GM10266 (cell line): ENCODE data around the gene RNF224.

Experiments used
- DNase-seq: peaks from one replicate; pipeline ENCODE4 v3.0.0; 2012; ENCODE audit errors: extremely low spot score
- TF ChIP-seq, protein P1 (sequence below): IDR thresholded peaks from 2 replicates; pipeline ENCODE4 v1.5.1; 2012; ENCODE audit warnings: mild to moderate bottlenecking, low read depth; ENCODE audit not compliant: control insufficient read depth, insufficient read depth; ENCODE audit errors: missing control alignments

The RNF224 gene

DNA sequence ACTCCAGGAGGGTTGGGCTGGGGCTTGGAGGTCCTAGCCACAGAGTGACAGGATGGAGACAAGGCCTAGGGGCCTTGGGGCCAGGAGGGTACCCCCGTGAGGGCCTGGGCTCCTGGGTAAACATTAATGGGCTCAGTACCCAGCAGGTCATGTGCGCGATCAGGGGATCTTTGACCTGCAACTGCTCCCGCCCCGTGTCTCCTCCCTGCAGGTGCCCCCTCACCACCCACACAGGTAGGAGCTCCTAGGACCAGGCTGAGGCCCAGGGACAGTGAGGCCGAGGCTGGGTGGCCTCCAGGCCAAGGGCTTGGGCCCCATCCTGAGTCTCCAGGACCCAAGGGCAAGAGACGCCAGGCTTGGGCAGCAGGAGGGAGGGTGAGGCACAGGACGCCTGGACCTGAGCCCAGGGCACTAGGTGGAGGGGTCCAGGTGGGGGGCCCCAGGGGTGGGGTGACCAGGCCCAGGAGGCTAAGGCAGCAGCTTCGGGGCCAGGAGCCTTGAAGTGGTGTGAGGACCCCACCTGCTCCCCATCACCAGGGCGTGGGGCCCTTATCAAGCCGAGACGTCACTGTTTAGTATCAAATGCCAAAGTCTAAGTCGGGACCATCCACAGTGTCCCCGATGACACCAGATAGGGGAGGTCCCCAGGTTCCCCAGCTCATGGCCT lies 3.5 kb downstream of the RNF224 start, which contains the start of gene SLC34A3:
Gene SLC34A3, plus strand, starts transcription at position 197 of the 667 bp plus-strand sequence. CDS start 802 bp downstream, outside the sequence.
- DNase-seq: no peak
- TF ChIP-seq, protein P1, sequence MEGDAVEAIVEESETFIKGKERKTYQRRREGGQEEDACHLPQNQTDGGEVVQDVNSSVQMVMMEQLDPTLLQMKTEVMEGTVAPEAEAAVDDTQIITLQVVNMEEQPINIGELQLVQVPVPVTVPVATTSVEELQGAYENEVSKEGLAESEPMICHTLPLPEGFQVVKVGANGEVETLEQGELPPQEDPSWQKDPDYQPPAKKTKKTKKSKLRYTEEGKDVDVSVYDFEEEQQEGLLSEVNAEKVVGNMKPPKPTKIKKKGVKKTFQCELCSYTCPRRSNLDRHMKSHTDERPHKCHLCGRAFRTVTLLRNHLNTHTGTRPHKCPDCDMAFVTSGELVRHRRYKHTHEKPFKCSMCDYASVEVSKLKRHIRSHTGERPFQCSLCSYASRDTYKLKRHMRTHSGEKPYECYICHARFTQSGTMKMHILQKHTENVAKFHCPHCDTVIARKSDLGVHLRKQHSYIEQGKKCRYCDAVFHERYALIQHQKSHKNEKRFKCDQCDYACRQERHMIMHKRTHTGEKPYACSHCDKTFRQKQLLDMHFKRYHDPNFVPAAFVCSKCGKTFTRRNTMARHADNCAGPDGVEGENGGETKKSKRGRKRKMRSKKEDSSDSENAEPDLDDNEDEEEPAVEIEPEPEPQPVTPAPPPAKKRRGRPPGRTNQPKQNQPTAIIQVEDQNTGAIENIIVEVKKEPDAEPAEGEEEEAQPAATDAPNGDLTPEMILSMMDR: no peak

DNA sequence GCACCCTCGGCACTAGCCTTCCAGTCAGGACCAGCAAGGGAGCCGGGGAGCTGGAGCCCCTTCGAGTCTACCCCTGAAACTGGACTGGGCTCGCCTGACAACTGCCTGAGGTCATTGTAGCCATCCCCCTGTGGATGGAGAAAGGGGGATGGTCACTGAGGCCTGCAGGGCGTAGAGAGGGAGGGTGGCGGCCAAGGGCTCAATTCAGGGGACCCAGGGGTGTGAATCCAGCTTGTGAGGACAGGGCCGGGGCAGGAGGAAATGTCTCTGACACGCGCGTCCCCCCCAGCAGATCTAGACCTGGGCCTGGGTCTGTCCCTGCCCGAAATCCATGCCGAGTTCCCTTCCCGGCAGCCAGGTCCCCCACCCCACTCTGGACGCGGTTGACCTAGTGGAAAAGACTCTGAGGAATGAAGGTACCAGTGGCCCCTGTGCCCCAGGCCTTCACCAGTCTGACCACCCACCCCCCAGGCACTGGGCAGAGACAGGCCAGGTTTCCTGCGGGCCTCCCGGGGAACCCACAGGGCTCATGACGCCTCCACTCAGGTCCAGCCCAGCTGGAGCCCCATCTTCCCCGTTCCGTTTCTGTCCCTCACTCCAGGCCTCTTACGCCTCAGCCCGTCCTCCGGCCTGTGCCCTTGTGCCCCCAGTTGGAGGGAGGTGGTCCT lies 4.2 kb downstream of the RNF224 start:
- TF ChIP-seq, protein P1: no peak
- DNase-seq: no peak

DNA sequence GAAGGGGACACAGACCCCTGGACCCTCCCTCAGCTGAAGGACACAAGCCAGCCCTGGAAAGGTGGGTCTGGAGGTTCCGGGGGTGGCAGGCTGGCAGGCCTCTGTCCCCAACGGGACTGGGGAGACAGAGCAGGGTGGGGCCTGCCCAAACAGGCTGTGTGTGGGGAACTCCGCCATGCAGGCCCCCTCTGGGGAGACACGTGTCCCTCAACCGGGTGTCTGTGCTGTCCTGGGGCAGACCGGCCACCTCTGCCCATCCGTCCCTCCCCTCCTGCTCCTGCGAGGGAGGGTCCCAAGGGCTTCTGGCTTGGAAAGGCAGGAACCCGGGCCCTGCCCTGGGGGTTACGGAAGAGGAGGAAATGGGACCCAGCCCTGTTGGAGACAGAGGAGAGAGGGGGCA lies 4.8 kb downstream of the RNF224 start:
- DNase-seq: no peak
- TF ChIP-seq, protein P1: no peak

DNA sequence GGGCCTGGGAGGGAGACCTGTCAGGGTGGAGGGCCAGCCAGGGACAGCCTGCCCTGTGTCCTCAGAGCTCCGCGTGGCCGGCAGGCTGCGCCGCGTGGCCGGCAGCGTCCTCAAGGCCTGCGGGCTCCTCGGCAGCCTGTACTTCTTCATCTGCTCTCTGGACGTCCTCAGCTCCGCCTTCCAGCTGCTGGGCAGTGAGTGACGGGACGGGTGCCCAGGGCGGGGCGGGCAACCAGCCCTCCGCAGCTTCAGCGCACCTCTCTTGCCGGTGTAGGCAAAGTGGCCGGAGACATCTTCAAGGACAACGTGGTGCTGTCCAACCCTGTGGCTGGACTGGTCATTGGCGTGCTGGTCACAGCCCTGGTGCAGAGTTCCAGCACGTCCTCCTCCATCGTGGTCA lies 5.2 kb downstream of the RNF224 start:
- TF ChIP-seq, protein P1: no peak

DNA sequence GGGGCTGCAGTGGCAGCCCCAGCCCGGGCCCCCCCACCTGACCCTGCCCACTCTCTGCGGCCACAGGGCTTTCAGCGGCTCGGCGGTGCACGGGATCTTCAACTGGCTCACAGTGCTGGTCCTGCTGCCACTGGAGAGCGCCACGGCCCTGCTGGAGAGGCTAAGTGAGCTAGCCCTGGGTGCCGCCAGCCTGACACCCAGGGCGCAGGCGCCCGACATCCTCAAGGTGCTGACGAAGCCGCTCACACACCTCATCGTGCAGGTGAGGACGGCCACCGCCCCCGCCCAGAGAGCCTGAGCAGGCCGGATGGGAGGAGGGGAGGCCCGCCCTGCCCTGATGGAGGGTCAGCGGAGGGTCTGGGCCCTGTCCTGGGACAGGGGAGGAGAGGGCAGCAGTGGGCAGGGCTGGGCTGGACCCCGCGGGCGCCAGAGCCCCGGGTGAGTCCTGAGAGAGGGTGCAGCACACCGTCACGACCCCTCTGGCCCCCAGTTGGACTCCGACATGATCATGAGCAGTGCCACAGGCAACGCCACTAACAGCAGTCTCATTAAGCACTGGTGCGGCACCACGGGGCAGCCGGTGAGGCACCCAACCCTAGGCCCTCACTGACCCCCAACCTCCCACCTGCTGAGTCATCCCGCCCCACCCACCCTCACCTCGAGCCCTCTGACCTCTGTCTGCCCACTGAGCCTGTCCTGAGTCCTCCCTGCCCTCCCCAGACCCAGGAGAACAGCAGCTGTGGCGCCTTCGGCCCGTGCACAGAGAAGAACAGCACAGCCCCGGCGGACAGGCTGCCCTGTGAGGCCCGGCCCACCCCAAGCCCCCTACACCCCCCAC lies 6.1 kb downstream of the RNF224 start:
- TF ChIP-seq, protein P1: no peak
- no peak for DNase-seq

More for the DNA sequence above, 5.2 kb downstream of the RNF224 start:
- DNase-seq: no peak

DNA sequence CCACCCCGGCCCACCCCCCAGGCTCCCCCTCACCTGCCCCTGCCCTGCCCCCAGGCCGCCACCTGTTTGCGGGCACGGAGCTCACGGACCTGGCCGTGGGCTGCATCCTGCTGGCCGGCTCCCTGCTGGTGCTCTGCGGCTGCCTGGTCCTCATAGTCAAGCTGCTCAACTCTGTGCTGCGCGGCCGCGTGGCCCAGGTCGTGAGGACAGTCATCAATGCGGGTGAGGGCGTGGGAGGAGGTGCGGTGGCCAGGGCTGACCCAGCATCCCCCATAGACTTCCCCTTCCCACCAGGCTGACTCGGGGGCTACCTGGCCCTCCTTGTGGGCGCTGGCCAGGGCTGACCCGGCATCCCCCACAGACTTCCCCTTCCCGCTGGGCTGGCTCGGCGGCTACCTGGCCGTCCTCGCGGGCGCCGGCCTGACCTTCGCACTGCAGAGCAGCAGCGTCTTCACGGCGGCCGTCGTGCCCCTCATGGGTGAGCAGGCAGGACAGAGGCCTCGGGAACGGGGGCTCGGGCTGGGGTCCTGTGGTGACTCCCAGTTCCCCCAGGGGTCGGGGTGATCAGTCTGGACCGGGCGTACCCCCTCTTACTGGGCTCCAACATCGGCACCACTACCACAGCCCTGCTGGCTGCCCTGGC lies 6.9 kb downstream of the RNF224 start:
- TF ChIP-seq, protein P1: no peak
- no peak for DNase-seq
